K562 (cell line): ENCODE measurements around the gene ADORA2B. TPM values are rescaled to one million over a fixed set of nuclear protein-coding genes. Genes with fewer than 3 reads are reported as not detected.

Experiments used
- CBX3 ChIP-seq, 2 experiments: IDR thresholded peaks; 1 replicate in 1 of 2; 2 replicates in 1 of 2; pipeline ENCODE4 v1.6.1; 2012; ENCODE audit warnings: inconsistent platforms in 2 of 2, low read length in 2 of 2, borderline replicate concordance in 1 of 2, control low read depth in 1 of 2
- DACH1 ChIP-seq: fragments of 450-650 bp; IDR thresholded peaks from 2 replicates; pipeline ENCODE4 v1.6.1; 2018; ENCODE audit not compliant: partially characterized antibody
- ELF2 ChIP-seq: fragments of 250-450 bp; sonication (Bioruptor Pico); IDR thresholded peaks from 2 replicates; pipeline ENCODE4 v1.5.0; 2021; ENCODE audit warnings: mild to moderate bottlenecking
- ETV1 ChIP-seq: fragments of 450-650 bp; conservative IDR thresholded peaks from 2 replicates; pipeline ENCODE4 v1.6.1; 2016; ENCODE audit warnings: missing genetic modification characterization, control low read depth, low read depth, missing compliant biosample characterization
- HDAC1 ChIP-seq, 2 experiments: fragments of 450-650 bp; IDR thresholded peaks; 2 replicates each; pipeline ENCODE4 v1.6.1; 2016 to 2017; ENCODE audit warnings: inconsistent platforms in 1 of 2, mild to moderate bottlenecking in 1 of 2, moderate library complexity in 1 of 2
- HNRNPLL ChIP-seq: fragments of 200-400 bp; formaldehyde crosslinking; IDR thresholded peaks from 2 replicates; pipeline ENCODE4 v1.6.1; 2017; ENCODE audit warnings: low read length, low read depth, mild to moderate bottlenecking; ENCODE audit not compliant: poor library complexity, severe bottlenecking
- JUN ChIP-seq, 2 experiments: sonication (generic) in 1 of 2; formaldehyde crosslinking in 1 of 2; IDR thresholded peaks; 2 replicates each; pipeline versions ENCODE4 v1.6.1 to v1.8.0; 2012 to 2022; ENCODE audit warnings: borderline replicate concordance in 2 of 2, mild to moderate bottlenecking in 2 of 2, improper control_type of control experiment in 1 of 2, low read depth in 1 of 2, low read length in 1 of 2, missing genetic modification reagents in 1 of 2
- STAT5A ChIP-seq: IDR thresholded peaks from 2 replicates; pipeline ENCODE4 v1.6.1; 2012; ENCODE audit warnings: low read length, inconsistent platforms, borderline replicate concordance
- TEAD4 ChIP-seq, 2 experiments: sonication (generic) in 1 of 2; formaldehyde crosslinking in 1 of 2; IDR thresholded peaks; 2 replicates each; pipeline versions ENCODE4 v1.6.1 to v1.8.0; 2012 to 2022; ENCODE audit warnings: borderline replicate concordance in 1 of 2, inconsistent platforms in 1 of 2, low read length in 1 of 2, mild to moderate bottlenecking in 1 of 2, missing genetic modification reagents in 1 of 2
- ZNF316 ChIP-seq: fragments of 450-650 bp; IDR thresholded peaks from 2 replicates; pipeline ENCODE4 v1.6.1; 2016
- ZNF347 ChIP-seq: fragments of 450-650 bp; formaldehyde crosslinking; IDR thresholded peaks from 2 replicates; pipeline ENCODE4 v1.4.0; 2020; ENCODE audit warnings: low read depth, mild to moderate bottlenecking, moderate library complexity
- ZNF551 ChIP-seq: fragments of 250-450 bp; sonication (Bioruptor Pico); IDR thresholded peaks from 2 replicates; pipeline ENCODE4 v1.5.0; 2021; ENCODE audit warnings: mild to moderate bottlenecking, moderate library complexity
- ZNF699 ChIP-seq: fragments of 250-450 bp; sonication (Bioruptor Pico); IDR thresholded peaks from 2 replicates; pipeline ENCODE4 v1.8.0; 2021; ENCODE audit warnings: mild to moderate bottlenecking, moderate library complexity; ENCODE audit not compliant: insufficient replicate concordance
- ZSCAN29 ChIP-seq: fragments of 450-650 bp; IDR thresholded peaks from 2 replicates; pipeline ENCODE4 v1.6.1; 2017
- ZZZ3 ChIP-seq: fragments of 450-650 bp; IDR thresholded peaks from 2 replicates; pipeline ENCODE4 v1.6.1; 2016; ENCODE audit warnings: antibody characterized with exemption, mild to moderate bottlenecking, moderate library complexity
- polyA plus RNA-seq, 8 experiments: library from polyadenylated mRNA; depleted of rRNA in 4 of 8; stranded (reverse) in 5 of 8; unstranded in 3 of 8; fragments of >200 nt; fragmentation: Nextera tagmentation in 2 of 8; fragmentation: Illumina TruSeq in 1 of 8; extraction: Ambion mirVana in 2 of 8; extraction: Trizol in 1 of 8; gene quantifications; 2 replicates each; pipeline versions ENCODE4 v1.2.1 to v1.2.3, GENCODE V29; 2011 to 2014; ENCODE audit warnings: inconsistent platforms in 1 of 8, missing spikeins in 1 of 8
- total RNA-seq, 7 experiments: library from RNA; depleted of rRNA in 6 of 7; stranded (reverse); fragments of >200 nt in 6 of 7; fragmentation: Illumina TruSeq in 2 of 7; extraction: Trizol in 2 of 7; gene quantifications; 2 replicates each; pipeline versions ENCODE4 v1.2.1 to v1.2.3, GENCODE V29; 2011 to 2021; ENCODE audit warnings: low replicate concordance in 1 of 7
- TF ChIP-seq, protein P1 (sequence below), 2 experiments: fragments of 450-650 bp; conservative IDR thresholded peaks; 2 replicates each; pipeline ENCODE4 v1.6.1; 2017; ENCODE audit warnings: mild to moderate bottlenecking in 2 of 2, moderate library complexity in 2 of 2
- TF ChIP-seq, protein P2 (sequence below): fragments of 450-650 bp; IDR thresholded peaks from one replicate; pipeline ENCODE4 v1.6.1; 2018; ENCODE audit warnings: mild to moderate bottlenecking, moderate library complexity; ENCODE audit not compliant: partially characterized antibody
- TF ChIP-seq, protein P3 (sequence below): fragments of 250-450 bp; sonication (Bioruptor Pico); IDR thresholded peaks from 2 replicates; pipeline ENCODE4 v1.8.0; 2021; ENCODE audit warnings: moderate library complexity, mild to moderate bottlenecking, inconsistent platforms
- TF ChIP-seq, protein P4 (sequence below): sonication (generic); formaldehyde crosslinking; IDR thresholded peaks from 2 replicates; pipeline ENCODE4 v1.8.0; 2022; ENCODE audit warnings: missing genetic modification reagents, mild to moderate bottlenecking, borderline replicate concordance

ADORA2B gene
- total and polyA plus RNA-seq, 9 of the 15 experiments (the other 6 are each of a cell fraction or from before 2014, with no cell fraction given): 6.4 to 16.6 (median 10.5) TPM

DNA sequence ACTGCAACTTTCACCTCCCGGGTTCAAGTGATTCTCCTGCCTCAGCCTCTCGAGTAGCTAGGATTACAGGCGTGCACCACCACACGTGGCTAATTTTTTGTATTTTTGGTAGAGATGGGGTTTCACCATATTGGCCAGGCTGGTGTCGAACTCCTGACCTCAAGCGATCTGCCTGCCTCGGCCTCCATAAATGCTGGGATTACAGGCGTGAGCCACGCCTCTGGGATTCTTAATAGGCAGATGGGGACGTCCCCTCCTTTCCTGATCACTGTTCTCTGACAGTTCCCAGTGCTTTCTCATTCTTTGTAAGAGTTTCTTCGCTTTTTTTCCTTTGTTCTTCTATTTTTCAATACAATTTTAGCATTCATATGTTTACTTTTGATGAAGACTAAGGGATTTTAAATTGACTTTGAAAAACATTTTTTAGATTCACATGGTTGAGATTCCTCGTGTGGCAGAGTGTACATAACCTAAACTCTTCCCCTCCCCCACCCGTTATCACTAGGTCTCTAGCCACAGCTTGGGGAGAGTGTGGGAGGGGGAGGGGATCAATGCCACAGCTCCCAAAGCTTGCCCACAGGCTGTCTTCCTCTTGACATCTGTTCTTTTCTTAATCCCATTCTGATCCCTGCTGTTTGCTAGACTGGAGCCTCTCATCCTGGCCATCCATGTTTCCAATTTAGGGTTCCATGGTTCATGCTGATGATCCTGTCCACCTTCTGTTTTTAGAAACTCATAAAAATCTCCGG lies 11.0 kb downstream of the ADORA2B start (continued):
- TF ChIP-seq JUN (IDR thresholded peaks at IDR 0.05; ENCODE audit: borderline replicate concordance, low read depth, low read length) (no peak), JUN (CRISPR knock-in tag; IDR thresholded peaks at IDR 0.05; ENCODE audit: borderline replicate concordance) (no peak), ZNF316 (no peak), ETV1 (no peak), HDAC1 (IDR thresholded peaks at IDR 0.05) (0 out of 4 replicates have a peak, but pooled peaks of 1 of the 2 experiments have one; percentile 38), ZZZ3 (no peak), ZNF699 (CRISPR knock-in tag) (no peak), ZSCAN29 (no peak), ZNF347 (CRISPR knock-in tag) (no peak), HNRNPLL (no peak), CBX3 (IDR thresholded peaks at IDR 0.05; ENCODE audit: borderline replicate concordance in 1 of 2, low read length in 2 of 2) (no peak), DACH1 (no peak), TEAD4 (IDR thresholded peaks at IDR 0.05; ENCODE audit: low read length) (peak; percentile 54), TEAD4 (CRISPR knock-in tag; IDR thresholded peaks at IDR 0.05; ENCODE audit: borderline replicate concordance) (no peak), ZNF551 (CRISPR knock-in tag) (no peak), STAT5A (no peak), ELF2 (CRISPR knock-in tag) (no peak)
- TF ChIP-seq, protein P1, sequence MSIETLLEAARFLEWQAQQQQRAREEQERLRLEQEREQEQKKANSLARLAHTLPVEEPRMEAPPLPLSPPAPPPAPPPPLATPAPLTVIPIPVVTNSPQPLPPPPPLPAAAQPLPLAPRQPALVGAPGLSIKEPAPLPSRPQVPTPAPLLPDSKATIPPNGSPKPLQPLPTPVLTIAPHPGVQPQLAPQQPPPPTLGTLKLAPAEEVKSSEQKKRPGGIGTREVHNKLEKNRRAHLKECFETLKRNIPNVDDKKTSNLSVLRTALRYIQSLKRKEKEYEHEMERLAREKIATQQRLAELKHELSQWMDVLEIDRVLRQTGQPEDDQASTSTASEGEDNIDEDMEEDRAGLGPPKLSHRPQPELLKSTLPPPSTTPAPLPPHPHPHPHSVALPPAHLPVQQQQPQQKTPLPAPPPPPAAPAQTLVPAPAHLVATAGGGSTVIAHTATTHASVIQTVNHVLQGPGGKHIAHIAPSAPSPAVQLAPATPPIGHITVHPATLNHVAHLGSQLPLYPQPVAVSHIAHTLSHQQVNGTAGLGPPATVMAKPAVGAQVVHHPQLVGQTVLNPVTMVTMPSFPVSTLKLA (conservative IDR thresholded peaks at IDR 0.05): peak in 1 of 2 experiments; percentile 56; a peak in 2 of 4 replicates
- TF ChIP-seq, protein P2, sequence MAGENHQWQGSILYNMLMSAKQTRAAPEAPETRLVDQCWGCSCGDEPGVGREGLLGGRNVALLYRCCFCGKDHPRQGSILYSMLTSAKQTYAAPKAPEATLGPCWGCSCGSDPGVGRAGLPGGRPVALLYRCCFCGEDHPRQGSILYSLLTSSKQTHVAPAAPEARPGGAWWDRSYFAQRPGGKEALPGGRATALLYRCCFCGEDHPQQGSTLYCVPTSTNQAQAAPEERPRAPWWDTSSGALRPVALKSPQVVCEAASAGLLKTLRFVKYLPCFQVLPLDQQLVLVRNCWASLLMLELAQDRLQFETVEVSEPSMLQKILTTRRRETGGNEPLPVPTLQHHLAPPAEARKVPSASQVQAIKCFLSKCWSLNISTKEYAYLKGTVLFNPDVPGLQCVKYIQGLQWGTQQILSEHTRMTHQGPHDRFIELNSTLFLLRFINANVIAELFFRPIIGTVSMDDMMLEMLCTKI: no peak
- TF ChIP-seq, protein P3, sequence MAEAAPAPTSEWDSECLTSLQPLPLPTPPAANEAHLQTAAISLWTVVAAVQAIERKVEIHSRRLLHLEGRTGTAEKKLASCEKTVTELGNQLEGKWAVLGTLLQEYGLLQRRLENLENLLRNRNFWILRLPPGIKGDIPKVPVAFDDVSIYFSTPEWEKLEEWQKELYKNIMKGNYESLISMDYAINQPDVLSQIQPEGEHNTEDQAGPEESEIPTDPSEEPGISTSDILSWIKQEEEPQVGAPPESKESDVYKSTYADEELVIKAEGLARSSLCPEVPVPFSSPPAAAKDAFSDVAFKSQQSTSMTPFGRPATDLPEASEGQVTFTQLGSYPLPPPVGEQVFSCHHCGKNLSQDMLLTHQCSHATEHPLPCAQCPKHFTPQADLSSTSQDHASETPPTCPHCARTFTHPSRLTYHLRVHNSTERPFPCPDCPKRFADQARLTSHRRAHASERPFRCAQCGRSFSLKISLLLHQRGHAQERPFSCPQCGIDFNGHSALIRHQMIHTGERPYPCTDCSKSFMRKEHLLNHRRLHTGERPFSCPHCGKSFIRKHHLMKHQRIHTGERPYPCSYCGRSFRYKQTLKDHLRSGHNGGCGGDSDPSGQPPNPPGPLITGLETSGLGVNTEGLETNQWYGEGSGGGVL: no peak
- TF ChIP-seq, protein P4, sequence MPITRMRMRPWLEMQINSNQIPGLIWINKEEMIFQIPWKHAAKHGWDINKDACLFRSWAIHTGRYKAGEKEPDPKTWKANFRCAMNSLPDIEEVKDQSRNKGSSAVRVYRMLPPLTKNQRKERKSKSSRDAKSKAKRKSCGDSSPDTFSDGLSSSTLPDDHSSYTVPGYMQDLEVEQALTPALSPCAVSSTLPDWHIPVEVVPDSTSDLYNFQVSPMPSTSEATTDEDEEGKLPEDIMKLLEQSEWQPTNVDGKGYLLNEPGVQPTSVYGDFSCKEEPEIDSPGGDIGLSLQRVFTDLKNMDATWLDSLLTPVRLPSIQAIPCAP (CRISPR knock-in tag): no peak
